Hepatocyte (in vitro differentiated cells): Measurements from ENCODE around the gene UBE2E2. TPM values are rescaled to one million over a fixed set of nuclear protein-coding genes. Genes with fewer than 3 reads are reported as not detected.
A peak's percentile ranks its signal among the peaks of the same experiment; 100 is the strongest.

Experiments used
- DNase-seq: peaks from one replicate; pipeline ENCODE4 v3.0.0-alpha.2; 2016; ENCODE audit warnings: low spot score
- H2AFZ ChIP-seq: fragments of 200-600 bp; sonication (generic); 2 replicates; pipeline ENCODE4 v1.6.0; 2016; ENCODE audit warnings: antibody characterized with exemption, mild to moderate bottlenecking
- H3K27ac ChIP-seq: fragments of 200-600 bp; sonication (generic); 2 replicates; pipeline ENCODE4 v1.5.1; 2016; ENCODE audit warnings: mild to moderate bottlenecking
- H3K27me3 ChIP-seq: fragments of 200-600 bp; sonication (generic); 2 replicates; pipeline ENCODE4 v1.6.1; 2016
- H3K36me3 ChIP-seq: fragments of 200-600 bp; sonication (generic); replicated peaks from 2 replicates; pipeline ENCODE4 v1.5.1; 2016; ENCODE audit warnings: low read depth; ENCODE audit not compliant: insufficient read depth
- H3K4me1 ChIP-seq: fragments of 200-600 bp; sonication (generic); 2 replicates; pipeline ENCODE4 v1.5.1; 2016; ENCODE audit warnings: mild to moderate bottlenecking, moderate library complexity; ENCODE audit not compliant: insufficient read depth
- H3K4me2 ChIP-seq: fragments of 200-600 bp; sonication (generic); 2 replicates; pipeline ENCODE4 v1.6.0; 2016
- H3K4me3 ChIP-seq: fragments of 200-600 bp; sonication (generic); 2 replicates; pipeline ENCODE4 v1.5.1; 2016; ENCODE audit warnings: mild to moderate bottlenecking
- H3K79me2 ChIP-seq: fragments of 200-600 bp; sonication (generic); 2 replicates; pipeline ENCODE4 v1.6.0; 2017; ENCODE audit warnings: mild to moderate bottlenecking
- H3K9me2 ChIP-seq: fragments of 200-600 bp; sonication (generic); replicated peaks from 2 replicates; pipeline ENCODE4 v1.6.0; 2017; ENCODE audit warnings: mild to moderate bottlenecking; ENCODE audit not compliant: insufficient read depth
- H3K9me3 ChIP-seq: fragments of 200-600 bp; sonication (generic); 2 replicates; pipeline ENCODE4 v1.5.1; 2016; ENCODE audit warnings: low read depth, mild to moderate bottlenecking
- H4K20me1 ChIP-seq: fragments of 200-600 bp; sonication (generic); 2 replicates; pipeline ENCODE4 v1.6.0; 2016; ENCODE audit warnings: mild to moderate bottlenecking; ENCODE audit not compliant: insufficient read depth, poor library complexity, severe bottlenecking
- EZH2 ChIP-seq: fragments of 200-600 bp; sonication (generic); IDR thresholded peaks from 2 replicates; pipeline ENCODE4 v1.6.1; 2016; ENCODE audit warnings: antibody characterized with exemption, mild to moderate bottlenecking, borderline replicate concordance
- EZH2phosphoT487 ChIP-seq: fragments of 200-600 bp; sonication (generic); IDR thresholded peaks from one replicate; pipeline ENCODE4 v1.6.1; 2018; ENCODE audit warnings: antibody characterized with exemption, mild to moderate bottlenecking, low read depth, moderate library complexity; ENCODE audit not compliant: unreplicated experiment, severe bottlenecking
- WGBS: methylation state at CpG from one replicate; pipeline ENCODE4 v1.1.6; 2016; ENCODE audit warnings: low lambda C conversion rate; ENCODE audit errors: missing lambda C conversion rate; 5-methylcytosine and 5-hydroxymethylcytosine counted together
- polyA plus RNA-seq: library from polyadenylated mRNA; unstranded; fragments of >200 nt; fragmentation: Nextera tagmentation; extraction: Ambion mirVana; gene quantifications from 2 replicates; pipeline ENCODE4 v1.2.1, GENCODE V29; 2016
- total RNA-seq: library from RNA; depleted of rRNA; stranded (reverse); fragments of >200 nt; gene quantifications from 2 replicates; pipeline ENCODE4 v1.2.3, GENCODE V29; 2014
- TF ChIP-seq, protein P1 (sequence below): fragments of 200-600 bp; sonication (generic); IDR thresholded peaks from 2 replicates; pipeline ENCODE4 v1.5.1; 2016; ENCODE audit warnings: antibody characterized with exemption, mild to moderate bottlenecking; ENCODE audit not compliant: poor library complexity

UBE2E2 gene
- total RNA-seq (48.9 and 51.1 TPM in 2 replicates), polyA plus RNA-seq (82.1 and 90.6 TPM in 2 replicates)

DNA sequence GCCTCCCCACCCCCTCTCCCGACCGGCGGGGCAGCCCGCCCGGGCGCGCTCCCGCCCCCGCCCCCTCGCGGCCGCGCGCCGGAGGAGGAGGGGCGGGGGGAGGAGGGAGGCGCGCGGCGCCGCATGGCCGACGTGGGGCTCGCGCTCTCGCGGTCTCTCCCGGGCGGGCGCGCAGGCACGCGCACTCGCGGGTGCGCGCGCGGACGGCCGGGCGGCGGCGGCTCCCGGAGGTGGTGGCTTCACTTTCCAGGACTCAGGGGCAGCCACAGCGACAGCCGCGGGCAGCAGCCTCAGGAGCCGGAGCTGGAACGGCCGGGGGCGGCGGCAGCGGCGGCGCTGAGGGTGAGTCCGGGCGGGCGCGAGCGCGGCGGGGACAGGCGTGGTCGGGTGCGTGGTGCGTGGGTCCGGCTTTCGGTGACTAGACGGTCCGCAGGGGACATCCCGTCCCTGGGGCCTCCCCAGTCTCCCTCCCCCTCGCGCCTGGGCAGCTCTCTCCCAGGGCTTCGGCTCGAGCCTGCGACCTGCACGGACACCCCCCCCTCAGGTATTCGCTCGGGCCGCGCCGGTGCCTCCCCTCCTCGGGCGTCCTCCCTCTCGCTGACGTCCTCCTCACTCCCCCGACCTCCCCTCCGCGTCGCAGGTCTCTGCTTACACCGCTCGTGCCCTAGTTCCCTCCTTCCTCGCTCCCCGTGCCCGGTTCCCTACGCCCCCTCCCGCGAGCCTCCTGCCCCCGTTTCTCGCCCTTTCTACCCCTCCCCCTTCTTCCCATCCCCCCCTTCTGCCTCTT, at the start of gene UBE2E2:
UBE2E2 (plus strand) TSS at position 407 of the 787 bp plus-strand sequence.
- Histone ChIP-seq H3K4me3 (peak within 1 kb of the TSS; percentile 98), H3K4me1 (peaks cover 10% of the 10 kb centered on the region), H3K27me3 (no peaks in the 10 kb centered on the region), H2AFZ (peak within 1 kb of the TSS; percentile 97), H3K36me3 (no peaks in the 10 kb centered on the region), H3K79me2 (peaks cover 44% of the 10 kb centered on the region), H3K4me2 (peak within 1 kb of the TSS; percentile 97), H3K9me2 (no peaks in the 10 kb centered on the region), H3K27ac (peak within 1 kb of the TSS; percentile 88), H3K9me3 (no peaks in the 10 kb centered on the region), H4K20me1 (peaks cover 5% of the 10 kb centered on the region)
- no peak for TF ChIP-seq EZH2phosphoT487
- 5% methylated on average over 14 of the region's 101 CpGs for WGBS
- peak; percentile 90 for DNase-seq

DNA sequence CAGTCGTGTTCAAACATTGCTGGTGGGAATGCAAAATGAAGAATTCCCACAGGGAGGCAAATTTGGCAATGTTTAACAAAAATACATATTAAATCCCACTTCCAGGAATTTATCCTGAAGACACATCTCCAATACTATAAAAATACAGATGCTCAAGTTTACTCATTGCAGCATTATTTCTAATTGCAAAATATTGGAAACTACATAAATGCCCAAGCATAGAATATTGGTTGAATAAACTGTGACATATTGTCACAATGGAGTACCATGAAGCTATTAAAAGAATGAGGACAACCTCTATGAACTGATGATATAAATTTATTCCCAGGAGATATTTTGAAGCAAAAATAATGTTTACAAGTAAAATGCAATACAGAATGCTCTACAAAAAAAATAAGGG, 49.7 kb upstream of the UBE2E2 start:
- Histone ChIP-seq H3K36me3 (no peaks in the 10 kb centered on the region), H3K4me1 (no peaks in the 10 kb centered on the region), H2AFZ (no peak overlapping the region), H3K9me3 (no peaks in the 10 kb centered on the region), H3K4me3 (no peak overlapping the region), H3K4me2 (no peak overlapping the region), H3K79me2 (no peaks in the 10 kb centered on the region), H4K20me1 (no peaks in the 10 kb centered on the region), H3K9me2 (no peaks in the 10 kb centered on the region), H3K27ac (no peak overlapping the region), H3K27me3 (no peaks in the 10 kb centered on the region)
- no peak for DNase-seq
- TF ChIP-seq, protein P1, sequence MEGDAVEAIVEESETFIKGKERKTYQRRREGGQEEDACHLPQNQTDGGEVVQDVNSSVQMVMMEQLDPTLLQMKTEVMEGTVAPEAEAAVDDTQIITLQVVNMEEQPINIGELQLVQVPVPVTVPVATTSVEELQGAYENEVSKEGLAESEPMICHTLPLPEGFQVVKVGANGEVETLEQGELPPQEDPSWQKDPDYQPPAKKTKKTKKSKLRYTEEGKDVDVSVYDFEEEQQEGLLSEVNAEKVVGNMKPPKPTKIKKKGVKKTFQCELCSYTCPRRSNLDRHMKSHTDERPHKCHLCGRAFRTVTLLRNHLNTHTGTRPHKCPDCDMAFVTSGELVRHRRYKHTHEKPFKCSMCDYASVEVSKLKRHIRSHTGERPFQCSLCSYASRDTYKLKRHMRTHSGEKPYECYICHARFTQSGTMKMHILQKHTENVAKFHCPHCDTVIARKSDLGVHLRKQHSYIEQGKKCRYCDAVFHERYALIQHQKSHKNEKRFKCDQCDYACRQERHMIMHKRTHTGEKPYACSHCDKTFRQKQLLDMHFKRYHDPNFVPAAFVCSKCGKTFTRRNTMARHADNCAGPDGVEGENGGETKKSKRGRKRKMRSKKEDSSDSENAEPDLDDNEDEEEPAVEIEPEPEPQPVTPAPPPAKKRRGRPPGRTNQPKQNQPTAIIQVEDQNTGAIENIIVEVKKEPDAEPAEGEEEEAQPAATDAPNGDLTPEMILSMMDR, result no peak
- TF ChIP-seq EZH2, result no peak
- TF ChIP-seq EZH2phosphoT487, result no peak
- WGBS, result 83% methylated on average over 1 of the region's 1 CpG

DNA sequence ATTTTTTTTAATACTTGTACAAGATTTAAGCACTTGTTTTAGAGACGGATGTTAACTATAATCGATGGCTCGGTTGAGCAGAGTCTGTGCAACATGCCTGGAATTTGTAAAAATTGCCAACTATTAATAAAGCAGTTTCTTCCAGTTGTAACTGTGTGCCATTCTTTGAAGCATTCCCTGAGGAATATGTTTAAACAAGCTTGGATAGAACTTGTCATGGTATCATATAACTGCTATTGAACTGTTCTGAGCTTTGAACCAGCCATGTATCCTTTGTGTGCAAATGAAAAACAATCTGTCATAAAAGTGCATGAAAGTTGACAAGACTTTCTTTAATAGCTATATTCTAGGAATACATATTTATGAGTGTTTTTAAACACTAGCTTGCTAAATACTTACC, 45.8 kb upstream of the UBE2E2 start:
- Histone ChIP-seq H3K27ac (no peak overlapping the region), H2AFZ (no peak overlapping the region), H3K9me2 (no peaks in the 10 kb centered on the region), H3K4me3 (no peak overlapping the region), H3K36me3 (no peaks in the 10 kb centered on the region), H3K9me3 (no peaks in the 10 kb centered on the region), H3K27me3 (no peaks in the 10 kb centered on the region), H3K4me1 (no peaks in the 10 kb centered on the region), H3K79me2 (no peaks in the 10 kb centered on the region), H4K20me1 (no peaks in the 10 kb centered on the region), H3K4me2 (no peak overlapping the region)
- TF ChIP-seq EZH2 (no peak), EZH2phosphoT487 (no peak)
- TF ChIP-seq, protein P1, result no peak
- 65% methylated on average over 3 of the region's 3 CpGs for WGBS
- no peak for DNase-seq

DNA sequence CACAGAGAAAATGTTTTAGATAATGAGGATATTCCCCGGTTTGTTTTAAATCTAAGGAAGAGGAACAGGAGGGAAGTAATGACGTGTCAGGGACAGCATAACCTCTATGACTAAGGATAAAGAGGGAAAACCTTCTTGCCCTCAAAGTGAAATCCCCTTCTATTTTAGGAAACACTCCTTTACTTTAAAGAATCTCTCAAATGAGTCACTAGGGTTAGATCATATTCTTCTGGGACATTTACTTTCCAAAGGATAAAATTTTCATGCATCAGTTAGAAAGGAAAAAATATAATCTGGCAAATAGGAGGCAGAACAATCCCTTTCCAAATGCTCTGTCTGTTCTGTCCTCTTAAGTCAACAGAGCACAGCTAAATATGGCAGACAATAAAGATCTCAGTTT, 43.2 kb upstream of the UBE2E2 start:
- H3K36me3 ChIP-seq, result no peaks in the 10 kb centered on the region
- H3K4me2 ChIP-seq, result no peak overlapping the region
- H3K4me3 ChIP-seq, result no peak overlapping the region
- no peaks in the 10 kb centered on the region for H3K27me3 ChIP-seq
- H3K9me2 ChIP-seq, result no peaks in the 10 kb centered on the region
- H3K27ac ChIP-seq, result no peak overlapping the region
- WGBS, result 71% methylated on average over 2 of the region's 2 CpGs
- TF ChIP-seq, protein P1, result no peak
- TF ChIP-seq EZH2phosphoT487, result no peak
- no peak for TF ChIP-seq EZH2
- H2AFZ ChIP-seq, result no peak overlapping the region
- H3K9me3 ChIP-seq, result no peaks in the 10 kb centered on the region
- no peaks in the 10 kb centered on the region for H3K4me1 ChIP-seq
- H3K79me2 ChIP-seq, result no peaks in the 10 kb centered on the region
- no peak for DNase-seq
- no peaks in the 10 kb centered on the region for H4K20me1 ChIP-seq
